ENCODE results near the gene MELTF.

The MELTF gene

DNA sequence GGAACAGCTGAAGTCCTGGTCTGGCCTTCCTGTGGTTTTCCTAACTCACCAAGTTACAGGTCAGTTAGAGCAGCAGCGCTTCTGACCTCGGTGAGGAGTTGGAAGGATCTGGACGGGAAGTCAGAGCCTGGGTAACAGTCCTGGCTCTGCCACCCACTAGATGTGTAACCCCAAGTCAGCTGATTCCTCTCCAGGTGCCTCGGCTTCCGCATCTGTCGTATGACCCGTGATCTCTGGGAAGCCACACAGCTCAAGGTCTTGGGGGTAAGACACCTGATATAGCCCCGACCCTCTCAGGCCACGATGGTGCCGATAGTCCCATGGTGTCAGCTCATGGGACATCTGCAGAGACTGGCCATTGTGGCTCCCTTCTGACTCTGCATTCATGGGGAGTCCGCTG lies 52.7 kb downstream of the MELTF start:
- TF ChIP-seq, protein P1, sequence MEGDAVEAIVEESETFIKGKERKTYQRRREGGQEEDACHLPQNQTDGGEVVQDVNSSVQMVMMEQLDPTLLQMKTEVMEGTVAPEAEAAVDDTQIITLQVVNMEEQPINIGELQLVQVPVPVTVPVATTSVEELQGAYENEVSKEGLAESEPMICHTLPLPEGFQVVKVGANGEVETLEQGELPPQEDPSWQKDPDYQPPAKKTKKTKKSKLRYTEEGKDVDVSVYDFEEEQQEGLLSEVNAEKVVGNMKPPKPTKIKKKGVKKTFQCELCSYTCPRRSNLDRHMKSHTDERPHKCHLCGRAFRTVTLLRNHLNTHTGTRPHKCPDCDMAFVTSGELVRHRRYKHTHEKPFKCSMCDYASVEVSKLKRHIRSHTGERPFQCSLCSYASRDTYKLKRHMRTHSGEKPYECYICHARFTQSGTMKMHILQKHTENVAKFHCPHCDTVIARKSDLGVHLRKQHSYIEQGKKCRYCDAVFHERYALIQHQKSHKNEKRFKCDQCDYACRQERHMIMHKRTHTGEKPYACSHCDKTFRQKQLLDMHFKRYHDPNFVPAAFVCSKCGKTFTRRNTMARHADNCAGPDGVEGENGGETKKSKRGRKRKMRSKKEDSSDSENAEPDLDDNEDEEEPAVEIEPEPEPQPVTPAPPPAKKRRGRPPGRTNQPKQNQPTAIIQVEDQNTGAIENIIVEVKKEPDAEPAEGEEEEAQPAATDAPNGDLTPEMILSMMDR (conservative IDR thresholded peaks at IDR 0.05; ENCODE audit: low read depth): no peak
- no peak for DNase-seq (ENCODE audit: low spot score)
- no peak overlapping the region for H3K27ac ChIP-seq
- POLR2A ChIA-PET (ENCODE audit: low non-redundant PET): no interaction called here
- CTCF ChIA-PET: interaction anchor here (0.6 kb wide), 2 partner anchors 210 to 359 kb away, joined by 3 read pairs; no protein-coding TSS in a partner anchor

DNA sequence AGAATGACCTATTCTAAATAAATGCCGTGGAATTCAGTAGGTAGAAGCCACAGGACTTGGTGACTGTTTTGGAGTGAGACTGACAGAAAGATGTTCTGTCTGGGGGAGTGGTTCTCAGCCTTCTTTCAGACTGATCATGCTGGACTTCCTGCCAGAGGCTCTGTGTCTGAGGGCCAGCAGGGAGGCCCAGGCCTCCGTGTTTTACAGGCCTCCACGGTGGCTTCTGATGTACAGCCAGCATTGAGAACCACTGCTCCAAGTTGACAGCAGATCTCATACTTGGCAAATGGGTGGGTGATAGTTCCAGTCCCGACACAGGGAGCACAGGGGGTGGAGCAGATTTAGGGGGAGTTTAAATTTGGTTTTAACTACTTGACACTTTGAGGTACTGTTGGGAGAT lies 54.3 kb downstream of the MELTF start:
- ChIA-PET POLR2A (ENCODE audit: low non-redundant PET) (no interaction called here), CTCF (no interaction called here)
- TF ChIP-seq, protein P1 (conservative IDR thresholded peaks at IDR 0.05; ENCODE audit: low read depth): no peak
- no peak for DNase-seq (ENCODE audit: low spot score)
- H3K27ac ChIP-seq: no peak overlapping the region

DNA sequence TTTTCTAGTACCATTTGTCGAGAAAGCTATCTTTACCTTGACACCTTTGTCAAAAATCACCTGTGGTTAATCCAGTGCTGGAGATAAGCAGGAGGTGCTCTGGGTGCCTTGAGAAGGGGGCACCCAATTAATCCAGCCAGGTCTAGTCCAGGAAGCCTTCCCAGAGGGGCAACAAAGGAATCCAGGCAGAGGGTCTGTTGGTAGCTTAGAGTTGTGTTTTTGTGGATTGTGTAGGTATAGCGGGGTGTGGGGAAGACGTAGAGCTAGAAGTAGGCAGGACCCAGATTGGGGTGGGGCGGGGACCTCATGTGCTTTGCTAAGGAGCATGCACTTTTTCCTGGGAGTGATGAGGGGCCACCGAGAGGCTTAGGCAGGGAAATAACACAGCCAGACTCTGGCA lies 55.0 kb downstream of the MELTF start:
- ChIA-PET CTCF (no interaction called here), POLR2A (ENCODE audit: low non-redundant PET) (no interaction called here)
- TF ChIP-seq, protein P1 (conservative IDR thresholded peaks at IDR 0.05; ENCODE audit: low read depth): no peak
- H3K27ac ChIP-seq: no peak overlapping the region
- no peak for DNase-seq (ENCODE audit: low spot score)

DNA sequence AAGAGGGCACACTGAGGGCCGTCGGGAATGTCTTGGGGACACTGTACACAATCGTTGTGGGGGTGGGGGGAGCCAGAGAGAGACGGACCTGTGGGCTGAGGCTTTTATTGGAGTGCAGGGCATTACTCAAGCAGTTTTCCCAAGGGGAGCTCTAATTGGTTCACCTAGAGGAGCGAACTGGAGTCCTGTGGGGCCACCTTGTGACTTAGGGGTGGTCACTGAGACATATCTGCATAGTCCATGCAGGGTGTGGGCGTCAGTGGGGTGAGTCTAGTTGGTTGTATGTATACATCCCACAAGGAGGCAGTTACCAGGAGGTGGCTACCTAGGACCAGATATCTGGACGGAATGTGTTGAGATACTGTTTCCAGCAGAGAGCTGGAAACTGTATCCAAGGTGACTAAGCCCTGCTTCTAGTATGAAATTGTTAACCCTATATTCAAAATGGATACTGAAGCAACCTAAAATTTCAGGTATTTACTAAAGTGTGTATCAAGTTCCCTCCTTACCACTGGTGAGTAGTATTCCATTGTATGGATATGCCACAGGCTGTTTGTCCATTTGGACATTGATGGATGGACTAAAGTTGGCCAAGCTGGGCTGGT lies 58.4 kb downstream of the MELTF start:
- H3K27ac ChIP-seq: no peak overlapping the region
- TF ChIP-seq, protein P1 (conservative IDR thresholded peaks at IDR 0.05; ENCODE audit: low read depth): no peak
- ChIA-PET POLR2A (ENCODE audit: low non-redundant PET) (no interaction called here), CTCF (interaction anchor here (2.2 kb wide), 1 partner anchor 60 kb away, joined by 7 read pairs; no protein-coding TSS in a partner anchor)
- no peak for DNase-seq (ENCODE audit: low spot score)

DNA sequence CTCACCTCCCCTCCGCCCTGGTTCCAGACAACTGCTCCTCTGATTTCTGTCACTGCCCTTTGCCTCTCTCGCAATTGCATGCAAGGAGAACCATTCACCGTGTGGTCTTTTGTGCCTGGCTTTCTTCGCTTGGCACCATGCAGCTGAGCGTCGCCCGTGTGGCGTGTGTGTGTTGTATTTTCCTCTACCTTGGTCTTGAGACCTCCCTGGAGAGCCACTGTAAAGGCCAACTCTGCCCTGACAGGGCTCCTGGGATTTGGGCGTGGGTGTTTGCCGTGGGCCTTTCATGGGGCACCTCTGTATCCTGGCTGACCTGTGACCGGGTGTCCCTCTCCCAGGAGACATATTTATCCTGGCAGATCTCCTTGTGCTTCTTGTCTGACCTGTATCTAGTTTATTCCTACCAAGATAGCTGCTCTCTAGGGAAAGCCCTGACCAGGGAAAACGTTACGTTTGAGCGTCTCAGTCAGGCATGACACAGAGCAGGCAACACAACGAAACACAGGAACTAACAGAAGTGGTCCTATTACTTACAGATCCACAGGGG lies 59.0 kb downstream of the MELTF start:
- CTCF ChIA-PET: interaction anchor here (0.7 to 2.2 kb wide), 4 partner anchors 11 to 680 kb away, joined by 3 to 7 read pairs (median 6); no protein-coding TSS in a partner anchor
- TF ChIP-seq, protein P1 (conservative IDR thresholded peaks at IDR 0.05; ENCODE audit: low read depth): no peak
- DNase-seq (ENCODE audit: low spot score): no peak
- POLR2A ChIA-PET (ENCODE audit: low non-redundant PET): no interaction called here
- H3K27ac ChIP-seq: no peak overlapping the region

DNA sequence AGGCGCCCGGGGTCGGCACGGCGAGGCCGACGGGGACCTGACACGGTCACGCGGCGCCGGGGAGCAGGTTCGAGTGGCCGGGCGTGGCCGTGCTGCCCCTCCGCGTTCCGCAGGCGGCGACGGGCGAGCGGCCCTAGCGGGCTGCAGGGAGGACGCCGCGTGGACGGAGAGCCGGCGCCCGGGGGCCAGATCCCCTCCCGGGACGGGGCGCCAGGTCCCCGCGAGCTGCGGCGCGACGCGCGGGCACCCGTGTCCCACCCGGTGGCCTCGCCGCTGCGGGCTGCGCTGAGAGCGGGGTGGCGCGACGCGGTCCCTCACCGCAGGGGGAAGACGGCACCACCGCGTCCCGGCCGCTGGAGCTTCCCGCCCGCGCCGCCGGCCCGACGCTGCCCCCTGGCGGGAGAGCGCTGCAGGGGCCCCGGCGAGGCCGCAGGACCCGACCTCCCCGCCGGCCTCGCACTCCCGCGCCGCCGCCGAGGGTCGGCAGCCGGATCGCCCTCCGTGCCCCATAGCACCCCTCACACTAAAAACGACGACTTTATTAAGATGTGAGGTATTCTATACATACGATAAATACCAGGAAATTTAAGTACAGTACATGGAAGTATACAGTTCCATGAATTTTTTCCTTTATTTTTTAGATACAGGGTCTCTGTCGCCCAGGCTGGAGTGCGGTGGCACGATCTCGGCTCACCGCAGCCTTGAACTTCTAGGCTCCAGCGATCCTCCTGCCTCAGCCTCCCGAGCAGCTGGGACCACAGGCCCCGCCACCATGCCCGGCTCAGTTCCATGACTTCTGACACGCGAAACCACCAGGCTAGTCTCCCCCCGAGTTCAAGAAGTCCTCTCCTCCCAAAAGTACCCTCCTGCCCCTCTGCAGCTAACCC lies 59.7 kb downstream of the MELTF start:
- peak; percentile 68 for DNase-seq (ENCODE audit: low spot score)
- TF ChIP-seq, protein P1 (conservative IDR thresholded peaks at IDR 0.05; ENCODE audit: low read depth): peak; percentile 97
- peak overlapping the region; percentile 80 for H3K27ac ChIP-seq
- ChIA-PET CTCF (interaction anchor here (0.5 to 2.2 kb wide), 10 partner anchors 11 to 681 kb away, joined by 3 to 7 read pairs (median 4); no protein-coding TSS in a partner anchor), POLR2A (ENCODE audit: low non-redundant PET) (no interaction called here)

Measured in RWPE1 (cell line).